ENCODE results near the gene GAS2L1.

The GAS2L1 gene

GRCh38 chr22:29268511-29269229 lies 37.8 kb upstream of the GAS2L1 start:
- Histone ChIP-seq H4K20me1 (ENCODE audit: low read depth, low read length) (peaks cover 41% of the 10 kb centered on the region), H3K36me3 (ENCODE audit: low read length) (peaks cover 36% of the 10 kb centered on the region; the same call in 1 of the 2 replicates), H3K79me2 (ENCODE audit: insufficient read depth, low read length) (peaks cover 69% of the 10 kb centered on the region), H3K9me2 (replicated peaks; ENCODE audit: insufficient read depth, low read length) (no peaks in the 10 kb centered on the region), H2AFZ (ENCODE audit: low read depth, low read length, severe bottlenecking) (peak overlapping the region; percentile 47), H3K4me2 (ENCODE audit: low read depth, low read length, poor library complexity, severe bottlenecking) (peak overlapping the region; percentile 95), H3K9me3 (ENCODE audit: insufficient read depth, low read length) (no peaks in the 10 kb centered on the region), H3K27me3 (ENCODE audit: low read length) (no peaks in the 10 kb centered on the region), H3K27ac (ENCODE audit: low read depth, low read length) (peak overlapping the region; percentile 81), H3K4me3 (ENCODE audit: insufficient read depth, low read length, poor library complexity, severe bottlenecking) (peak overlapping the region; percentile 92), H3K9ac (ENCODE audit: low read length) (peak overlapping the region; percentile 98), H3F3A (ENCODE audit: insufficient read depth) (no peaks in the 10 kb centered on the region)
- TF ChIP-seq, protein P1, sequence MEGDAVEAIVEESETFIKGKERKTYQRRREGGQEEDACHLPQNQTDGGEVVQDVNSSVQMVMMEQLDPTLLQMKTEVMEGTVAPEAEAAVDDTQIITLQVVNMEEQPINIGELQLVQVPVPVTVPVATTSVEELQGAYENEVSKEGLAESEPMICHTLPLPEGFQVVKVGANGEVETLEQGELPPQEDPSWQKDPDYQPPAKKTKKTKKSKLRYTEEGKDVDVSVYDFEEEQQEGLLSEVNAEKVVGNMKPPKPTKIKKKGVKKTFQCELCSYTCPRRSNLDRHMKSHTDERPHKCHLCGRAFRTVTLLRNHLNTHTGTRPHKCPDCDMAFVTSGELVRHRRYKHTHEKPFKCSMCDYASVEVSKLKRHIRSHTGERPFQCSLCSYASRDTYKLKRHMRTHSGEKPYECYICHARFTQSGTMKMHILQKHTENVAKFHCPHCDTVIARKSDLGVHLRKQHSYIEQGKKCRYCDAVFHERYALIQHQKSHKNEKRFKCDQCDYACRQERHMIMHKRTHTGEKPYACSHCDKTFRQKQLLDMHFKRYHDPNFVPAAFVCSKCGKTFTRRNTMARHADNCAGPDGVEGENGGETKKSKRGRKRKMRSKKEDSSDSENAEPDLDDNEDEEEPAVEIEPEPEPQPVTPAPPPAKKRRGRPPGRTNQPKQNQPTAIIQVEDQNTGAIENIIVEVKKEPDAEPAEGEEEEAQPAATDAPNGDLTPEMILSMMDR (IDR thresholded peaks at IDR 0.05; ENCODE audit: insufficient read depth, low read length, poor library complexity, severe bottlenecking) = no peak
- TF ChIP-seq EZH2phosphoT487 (conservative IDR thresholded peaks at IDR 0.05; ENCODE audit: low read length) = no peak

DNA sequence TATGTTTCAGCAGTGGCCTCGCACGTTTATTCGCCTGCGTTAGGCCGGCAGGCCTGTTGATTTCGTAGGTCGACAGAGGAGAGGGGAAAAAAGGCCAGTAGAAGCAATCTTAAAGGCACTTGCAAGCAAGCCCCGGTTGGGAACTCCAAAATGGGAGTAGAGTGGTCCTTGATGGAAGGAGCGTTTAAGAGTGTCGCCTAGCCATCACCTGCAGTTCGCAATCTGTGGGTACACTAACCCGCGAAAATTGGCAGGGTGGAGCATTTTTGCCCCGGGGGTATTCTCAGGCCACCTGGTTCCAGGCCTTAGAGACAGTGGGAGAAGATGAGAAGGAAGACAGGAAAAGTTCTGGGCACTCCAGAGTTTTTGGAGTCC lies 37.2 kb upstream of the GAS2L1 start:
- Histone ChIP-seq H4K20me1 (ENCODE audit: low read depth, low read length) (peaks cover 46% of the 10 kb centered on the region), H3K36me3 (ENCODE audit: low read length) (peaks cover 42% of the 10 kb centered on the region), H3F3A (ENCODE audit: insufficient read depth) (0 out of 2 replicates have a peak, but pooled peaks cover under 1% of the 10 kb centered on the region), H2AFZ (ENCODE audit: low read depth, low read length, severe bottlenecking) (no peak overlapping the region), H3K4me3 (ENCODE audit: insufficient read depth, low read length, poor library complexity, severe bottlenecking) (peak overlapping the region; percentile 92), H3K27me3 (ENCODE audit: low read length) (no peaks in the 10 kb centered on the region), H3K9me2 (replicated peaks; ENCODE audit: insufficient read depth, low read length) (no peaks in the 10 kb centered on the region), H3K9me3 (ENCODE audit: insufficient read depth, low read length) (no peaks in the 10 kb centered on the region), H3K27ac (ENCODE audit: low read depth, low read length) (peak overlapping the region; percentile 81), H3K9ac (ENCODE audit: low read length) (peak overlapping the region; percentile 98), H3K79me2 (ENCODE audit: insufficient read depth, low read length) (peaks cover 75% of the 10 kb centered on the region), H3K4me2 (ENCODE audit: low read depth, low read length, poor library complexity, severe bottlenecking) (peak overlapping the region; percentile 95)
- TF ChIP-seq, protein P1 (IDR thresholded peaks at IDR 0.05; ENCODE audit: insufficient read depth, low read length, poor library complexity, severe bottlenecking) = no peak
- no peak for TF ChIP-seq EZH2phosphoT487 (conservative IDR thresholded peaks at IDR 0.05; ENCODE audit: low read length)

DNA sequence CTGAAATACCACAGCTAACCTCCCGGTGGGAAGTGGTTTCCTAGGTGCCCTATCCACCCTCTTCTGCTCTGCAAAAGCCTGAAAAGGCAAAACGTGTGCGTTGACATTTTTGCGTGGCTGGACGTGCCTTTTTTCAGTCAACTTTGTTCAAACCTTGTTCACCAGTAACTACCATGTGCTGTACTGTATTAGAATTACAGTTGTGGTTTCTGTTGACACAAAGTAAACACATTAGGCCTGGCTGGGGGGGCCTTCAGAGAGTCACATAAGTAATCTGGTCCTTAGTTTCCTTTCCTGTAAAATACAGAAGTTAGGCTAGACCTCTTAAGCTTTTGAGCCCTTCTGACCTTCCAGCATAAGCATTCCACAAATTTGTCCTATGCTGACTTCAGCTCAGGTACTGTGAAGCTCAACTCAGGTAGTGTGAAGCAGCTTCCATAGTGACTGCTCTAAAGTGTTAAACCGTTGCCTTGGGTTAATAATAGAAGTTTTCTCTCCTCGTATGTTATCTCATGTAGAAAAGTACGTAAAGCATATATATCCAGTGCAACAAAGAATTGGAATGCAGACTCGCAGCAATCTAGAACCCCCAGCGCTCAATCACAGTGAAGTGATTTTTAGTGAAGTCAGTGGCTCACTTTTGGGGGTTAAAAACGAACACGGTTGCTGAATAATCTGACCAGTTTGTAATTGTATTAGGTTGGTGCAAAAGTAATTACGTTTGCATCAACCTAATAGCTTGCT lies 36.5 kb upstream of the GAS2L1 start:
- H3K79me2 ChIP-seq (ENCODE audit: insufficient read depth, low read length) = peaks cover 81% of the 10 kb centered on the region
- peaks cover 5% of the 10 kb centered on the region; the same call in 1 of the 2 replicates for H3F3A ChIP-seq (ENCODE audit: insufficient read depth)
- H3K9ac ChIP-seq (ENCODE audit: low read length) = peak overlapping the region; percentile 98
- peak overlapping the region; percentile 81 for H3K27ac ChIP-seq (ENCODE audit: low read depth, low read length)
- H4K20me1 ChIP-seq (ENCODE audit: low read depth, low read length) = peaks cover 53% of the 10 kb centered on the region
- H2AFZ ChIP-seq (ENCODE audit: low read depth, low read length, severe bottlenecking) = no peak overlapping the region
- no peaks in the 10 kb centered on the region for H3K9me2 ChIP-seq (replicated peaks; ENCODE audit: insufficient read depth, low read length)
- TF ChIP-seq EZH2phosphoT487 (conservative IDR thresholded peaks at IDR 0.05; ENCODE audit: low read length) = no peak
- TF ChIP-seq, protein P1 (IDR thresholded peaks at IDR 0.05; ENCODE audit: insufficient read depth, low read length, poor library complexity, severe bottlenecking) = no peak
- H3K36me3 ChIP-seq (ENCODE audit: low read length) = peaks cover 48% of the 10 kb centered on the region
- no peaks in the 10 kb centered on the region for H3K9me3 ChIP-seq (ENCODE audit: insufficient read depth, low read length)
- peak overlapping the region; percentile 95 for H3K4me2 ChIP-seq (ENCODE audit: low read depth, low read length, poor library complexity, severe bottlenecking)
- no peaks in the 10 kb centered on the region for H3K27me3 ChIP-seq (ENCODE audit: low read length)
- peak overlapping the region; percentile 92 for H3K4me3 ChIP-seq (ENCODE audit: insufficient read depth, low read length, poor library complexity, severe bottlenecking)

Measured in SU-DHL-6 (cell line).